HFF-Myc (cell line): ENCODE results near the gene TANC1.

Experiments used
- DNase-seq: peaks from one replicate; pipeline ENCODE4 v3.0.0-alpha.2; 2011; ENCODE audit warnings: low read depth; ENCODE audit errors: extremely low read depth
- H3K4me3 ChIP-seq: replicated peaks from 2 replicates; pipeline ENCODE4 v1.5.1; 2011; ENCODE audit warnings: low read depth, mild to moderate bottlenecking, control low read depth, low read length
- CTCF ChIP-seq: IDR thresholded peaks from 2 replicates; pipeline ENCODE4 v1.5.1; 2012; ENCODE audit warnings: mild to moderate bottlenecking, low read depth, low read length, control low read depth; ENCODE audit errors: missing control alignments

Gene TANC1

GRCh38 chr2:158968396-158969161, at the start of gene TANC1:
TANC1 (plus strand) TSS chr2:158968640; CDS start chr2:159065911, 97,271 bp downstream.
- DNase-seq, result peak; percentile 51
- H3K4me3 ChIP-seq, result peak within 1 kb of the TSS; percentile 69
- TF ChIP-seq CTCF, result no peak

GRCh38 chr2:158921599-158922408, 46.6 kb upstream of the TANC1 start:
- no peak for DNase-seq
- H3K4me3 ChIP-seq, result no peak overlapping the region
- no peak for TF ChIP-seq CTCF

DNA sequence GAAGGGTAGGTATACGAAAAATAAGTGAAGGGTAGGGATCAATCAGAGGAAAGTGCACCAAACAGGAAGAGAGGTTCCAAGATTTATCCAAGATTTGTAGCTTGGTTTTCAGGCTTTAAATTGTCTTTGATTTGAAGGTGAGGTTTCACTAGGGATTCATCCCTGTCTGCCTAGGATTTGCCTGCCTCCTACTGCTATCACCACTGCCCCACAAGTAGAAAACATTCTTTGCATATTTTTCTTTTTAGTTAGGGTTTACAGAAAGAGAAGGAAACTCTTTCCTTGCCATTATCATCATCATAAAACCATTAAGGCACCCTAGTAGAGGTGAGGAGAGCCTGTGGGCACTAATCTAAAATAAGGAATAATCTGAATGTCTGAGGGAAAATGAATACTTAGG, 45.8 kb upstream of the TANC1 start:
- no peak for DNase-seq
- H3K4me3 ChIP-seq, result no peak overlapping the region
- no peak for TF ChIP-seq CTCF

DNA sequence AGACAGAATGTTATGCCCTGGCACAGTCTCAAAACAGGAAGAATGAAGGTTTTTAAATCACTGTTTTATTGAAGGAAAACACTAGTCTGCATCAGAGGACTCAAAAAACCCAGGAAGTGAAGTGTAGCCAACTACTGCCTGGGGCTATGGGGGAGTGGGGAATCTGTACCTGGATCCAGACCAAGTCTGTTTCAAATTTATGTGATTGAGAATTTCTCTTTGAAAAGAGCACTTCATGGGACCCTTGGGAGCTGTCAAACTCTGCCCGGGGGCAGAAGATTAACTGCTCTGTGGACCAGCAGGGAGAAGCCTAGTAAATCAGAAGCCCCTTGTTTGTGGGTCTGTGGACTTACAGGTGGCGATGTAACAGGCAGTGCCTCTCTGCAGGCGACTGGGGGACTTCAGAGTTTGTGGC, 45.3 kb upstream of the TANC1 start:
- no peak for TF ChIP-seq CTCF
- DNase-seq, result no peak
- H3K4me3 ChIP-seq, result no peak overlapping the region

GRCh38 chr2:158923641-158924040, 44.8 kb upstream of the TANC1 start:
- H3K4me3 ChIP-seq, result no peak overlapping the region
- TF ChIP-seq CTCF, result no peak
- DNase-seq, result no peak

DNA sequence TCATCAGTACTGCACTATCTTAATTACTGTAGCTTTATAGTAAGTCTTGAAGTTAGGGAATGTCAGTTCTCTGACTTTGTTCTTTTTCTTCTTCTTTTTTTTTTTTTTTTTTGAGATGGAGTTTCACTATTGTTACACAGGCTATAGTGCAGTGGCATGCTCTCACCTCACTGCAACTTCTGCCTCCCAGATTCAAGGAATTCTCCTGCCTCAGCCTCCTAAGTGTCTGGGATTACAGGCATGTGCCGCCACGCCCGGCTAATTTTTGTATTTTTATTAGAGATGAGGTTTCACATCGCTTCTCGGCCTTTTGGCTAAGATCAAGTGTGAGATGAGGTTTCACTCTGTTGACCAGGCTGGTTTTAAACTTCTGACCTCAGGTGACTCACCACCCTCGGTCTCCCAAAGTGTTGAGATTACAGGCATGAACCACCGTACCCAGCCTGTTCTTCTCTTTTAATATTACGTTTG, 41.9 kb upstream of the TANC1 start:
- TF ChIP-seq CTCF, result no peak
- H3K4me3 ChIP-seq, result no peak overlapping the region
- DNase-seq, result peak; percentile 20
